ENCODE measurements around the gene COPS7B. TPM values are rescaled to one million over a fixed set of nuclear protein-coding genes. Genes with fewer than 3 reads are reported as not detected.

The COPS7B gene
- polyA plus RNA-seq, 1 of the 3 experiments (the other 2 are of a cell fraction), result 60.5 TPM

- POLR2A ChIA-PET, result no interaction called here
- 21% methylated on average over 2 of the region's 2 CpGs for WGBS (ENCODE audit: low lambda C conversion rate)
- Histone ChIP-seq H2AFZ (ENCODE audit: low read depth) (no peak overlapping the region), H3K9me2 (no peaks in the 10 kb centered on the region), H3K9me3 (0 out of 2 replicates have a peak, but pooled peaks cover 8% of the 10 kb centered on the region), H3K79me2 (ENCODE audit: insufficient read depth) (no peaks in the 10 kb centered on the region), H3K4me1 (ENCODE audit: control insufficient read depth in 1 of 2, insufficient read depth in 2 of 2, low read depth in 1 of 2, low read length in 1 of 2) (no peaks in the 10 kb centered on the region), H3K4me2 (no peak overlapping the region), H4K20me1 (ENCODE audit: insufficient read depth) (no peaks in the 10 kb centered on the region), H3K27ac (ENCODE audit: low read depth in 2 of 2, low read length in 1 of 2) (no peak overlapping the region), H3K27me3 (ENCODE audit: insufficient read depth) (no peaks in the 10 kb centered on the region; the same call in 1 of the 2 replicates), H3K36me3 (replicated peaks in 1 of 2; ENCODE audit: control insufficient read depth in 1 of 2, insufficient read depth in 2 of 2, low read length in 1 of 2) (peaks cover 0 to 11% of the 10 kb centered on the region in 2 experiments), H3K4me3 (ENCODE audit: low read depth in 2 of 2, low read length in 1 of 2) (no peak overlapping the region), H3F3A (replicated peaks; ENCODE audit: insufficient read depth) (no peaks in the 10 kb centered on the region), H3K9ac (no peak overlapping the region)
- CTCF ChIA-PET, result no interaction called here
- DNase-seq, result no peak
- TF ChIP-seq ZBTB33 (IDR thresholded peaks at IDR 0.05; ENCODE audit: borderline replicate concordance, low read depth) (no peak), TCF12 (IDR thresholded peaks at IDR 0.05) (no peak), CTCF (IDR thresholded peaks at IDR 0.05) (no peak)
These were observed 33.3 kb downstream of the COPS7B start for GRCh38 chr2:231819447-231820042.

DNA sequence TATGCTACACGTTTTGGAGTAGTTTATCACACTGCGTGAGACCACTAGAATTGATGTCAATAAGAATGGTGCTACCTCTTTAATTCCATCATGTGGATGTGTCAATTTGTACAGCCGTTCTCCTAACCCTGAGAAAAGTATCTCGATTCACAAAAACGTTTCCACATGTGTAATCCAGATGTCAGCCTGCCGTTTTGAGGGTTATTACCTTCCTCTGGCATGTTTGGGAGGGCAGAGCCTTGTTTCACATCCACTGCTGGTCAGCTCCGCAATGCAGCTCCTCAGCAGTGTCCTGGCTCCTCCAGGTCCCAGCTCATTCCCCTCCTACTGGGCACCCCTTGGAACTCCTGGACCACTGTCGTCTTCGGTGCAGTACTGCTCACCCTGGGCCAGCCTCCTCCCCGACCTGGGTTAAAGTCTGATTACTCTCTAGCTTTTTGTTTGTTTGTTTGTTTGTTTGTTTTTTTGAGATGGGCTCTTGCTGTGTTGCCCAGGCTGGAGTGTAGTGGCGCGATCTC is 34.6 kb downstream of the COPS7B start:
- no peak overlapping the region for H3K27ac ChIP-seq (ENCODE audit: low read depth in 2 of 2, low read length in 1 of 2)
- ChIA-PET POLR2A (no interaction called here), CTCF (interaction anchor here (1.0 kb wide), 1 partner anchor 20 kb away, joined by 3 read pairs; no protein-coding TSS in a partner anchor)
- no peaks in the 10 kb centered on the region for H3K4me1 ChIP-seq (ENCODE audit: control insufficient read depth in 1 of 2, insufficient read depth in 2 of 2, low read depth in 1 of 2, low read length in 1 of 2)
- no peak overlapping the region for H3K9ac ChIP-seq
- H2AFZ ChIP-seq (ENCODE audit: low read depth), result no peak overlapping the region
- no peak overlapping the region for H3K4me2 ChIP-seq
- no peaks in the 10 kb centered on the region for H3F3A ChIP-seq (replicated peaks; ENCODE audit: insufficient read depth)
- no peaks in the 10 kb centered on the region for H3K9me3 ChIP-seq
- no peak overlapping the region for H3K4me3 ChIP-seq (ENCODE audit: low read depth in 2 of 2, low read length in 1 of 2)
- no peaks in the 10 kb centered on the region for H4K20me1 ChIP-seq (ENCODE audit: insufficient read depth)
- no peak for DNase-seq
- no peaks in the 10 kb centered on the region; the same call in 1 of the 2 replicates for H3K27me3 ChIP-seq (ENCODE audit: insufficient read depth)
- H3K36me3 ChIP-seq (replicated peaks in 1 of 2; ENCODE audit: control insufficient read depth in 1 of 2, insufficient read depth in 2 of 2, low read length in 1 of 2), result peaks cover 0 to 4% of the 10 kb centered on the region in 2 experiments
- no peaks in the 10 kb centered on the region for H3K9me2 ChIP-seq
- no peaks in the 10 kb centered on the region for H3K79me2 ChIP-seq (ENCODE audit: insufficient read depth)
- 52% methylated on average over 12 of the region's 12 CpGs for WGBS (ENCODE audit: low lambda C conversion rate)
- no peak for TF ChIP-seq GATA2 (CRISPR knock-in tag; IDR thresholded peaks at IDR 0.05)
- no peak for TF ChIP-seq IRF3 (IDR thresholded peaks at IDR 0.05; ENCODE audit: low read depth, low read length)
- no peak for TF ChIP-seq TCF12 (IDR thresholded peaks at IDR 0.05)
- no peak for TF ChIP-seq TAF1 (IDR thresholded peaks at IDR 0.05; ENCODE audit: borderline replicate concordance, low read depth, low read length)
- TF ChIP-seq SMC3 (IDR thresholded peaks at IDR 0.05; ENCODE audit: low read depth, low read length), result no peak
- no peak for TF ChIP-seq MEF2A (IDR thresholded peaks at IDR 0.05; ENCODE audit: borderline replicate concordance, low read depth)

Measured in SK-N-SH (cell line).